GM12801 (cell line): ENCODE measurements around the gene TBATA.

Experiments
- CTCF ChIP-seq: IDR thresholded peaks from one replicate; pipeline ENCODE4 v1.5.1; 2011; ENCODE audit warnings: control low read depth; ENCODE audit not compliant: insufficient read length; ENCODE audit errors: extremely low read depth

TBATA gene

GRCh38 chr10:70742537-70743429 lies 42.4 kb downstream of the TBATA start:
- no peak for TF ChIP-seq CTCF

GRCh38 chr10:70740406-70741288 lies 44.5 kb downstream of the TBATA start:
- TF ChIP-seq CTCF = no peak

GRCh38 chr10:70738761-70739121 lies 46.4 kb downstream of the TBATA start:
- no peak for TF ChIP-seq CTCF

GRCh38 chr10:70738006-70738760 lies 47.0 kb downstream of the TBATA start:
- TF ChIP-seq CTCF = no peak

GRCh38 chr10:70737250-70737649 lies 47.9 kb downstream of the TBATA start:
- no peak for TF ChIP-seq CTCF

GRCh38 chr10:70736525-70736924 lies 48.7 kb downstream of the TBATA start:
- TF ChIP-seq CTCF = no peak

- no peak for TF ChIP-seq CTCF
These were observed 50.0 kb downstream of the TBATA start for GRCh38 chr10:70735161-70735560.
